ENCODE data around the gene ZNF581.

The ZNF581 gene

GRCh38 chr19:55616395-55616875 is 27.0 kb upstream of the ZNF581 start:
- H3K4me3 ChIP-seq (ENCODE audit: low read length): no peak overlapping the region

GRCh38 chr19:55617426-55617825 is 26.0 kb upstream of the ZNF581 start:
- no peak for DNase-seq (ENCODE audit: low read depth)
- no peak for TF ChIP-seq CTCF (IDR thresholded peaks at IDR 0.05; ENCODE audit: insufficient read depth, low read depth, low read length, missing control alignments)
- no peak overlapping the region for H3K4me3 ChIP-seq (ENCODE audit: low read length)

More at GRCh38 chr19:55616395-55616875, 27.0 kb upstream of the ZNF581 start:
- TF ChIP-seq CTCF (IDR thresholded peaks at IDR 0.05; ENCODE audit: insufficient read depth, low read depth, low read length, missing control alignments): no peak
- no peak for DNase-seq (ENCODE audit: low read depth)

GRCh38 chr19:55618426-55618825 is 25.0 kb upstream of the ZNF581 start:
- no peak overlapping the region for H3K4me3 ChIP-seq (ENCODE audit: low read length)

GRCh38 chr19:55619286-55619685 is 24.2 kb upstream of the ZNF581 start:
- DNase-seq (ENCODE audit: low read depth): no peak
- no peak overlapping the region for H3K4me3 ChIP-seq (ENCODE audit: low read length)
- TF ChIP-seq CTCF (IDR thresholded peaks at IDR 0.05; ENCODE audit: insufficient read depth, low read depth, low read length, missing control alignments): no peak

More at GRCh38 chr19:55618426-55618825, 25.0 kb upstream of the ZNF581 start:
- TF ChIP-seq CTCF (IDR thresholded peaks at IDR 0.05; ENCODE audit: insufficient read depth, low read depth, low read length, missing control alignments): no peak
- DNase-seq (ENCODE audit: low read depth): no peak

- DNase-seq (ENCODE audit: low read depth): no peak
- no peak for TF ChIP-seq CTCF (IDR thresholded peaks at IDR 0.05; ENCODE audit: insufficient read depth, low read depth, low read length, missing control alignments)
These were observed 22.8 kb upstream of the ZNF581 start for GRCh38 chr19:55620410-55621204.

GRCh38 chr19:55621205-55621672 is 22.2 kb upstream of the ZNF581 start:
- no peak for TF ChIP-seq CTCF (IDR thresholded peaks at IDR 0.05; ENCODE audit: insufficient read depth, low read depth, low read length, missing control alignments)
- DNase-seq (ENCODE audit: low read depth): no peak
- no peak overlapping the region for H3K4me3 ChIP-seq (ENCODE audit: low read length)

More at GRCh38 chr19:55620410-55621204, 22.8 kb upstream of the ZNF581 start:
- no peak overlapping the region for H3K4me3 ChIP-seq (ENCODE audit: low read length)
